Erythroblast (primary cell): Measurements from ENCODE around the gene GRAMD4.

Experiments
- GATA1 ChIP-seq: IDR thresholded peaks from 2 replicates; pipeline ENCODE4 v1.6.1; 2011; ENCODE audit warnings: low read depth, mild to moderate bottlenecking, control low read depth, low read length, moderate library complexity
- POLR2A ChIP-seq: IDR thresholded peaks from 2 replicates; pipeline ENCODE4 v1.6.1; 2011; ENCODE audit warnings: mild to moderate bottlenecking, low read length

DNA sequence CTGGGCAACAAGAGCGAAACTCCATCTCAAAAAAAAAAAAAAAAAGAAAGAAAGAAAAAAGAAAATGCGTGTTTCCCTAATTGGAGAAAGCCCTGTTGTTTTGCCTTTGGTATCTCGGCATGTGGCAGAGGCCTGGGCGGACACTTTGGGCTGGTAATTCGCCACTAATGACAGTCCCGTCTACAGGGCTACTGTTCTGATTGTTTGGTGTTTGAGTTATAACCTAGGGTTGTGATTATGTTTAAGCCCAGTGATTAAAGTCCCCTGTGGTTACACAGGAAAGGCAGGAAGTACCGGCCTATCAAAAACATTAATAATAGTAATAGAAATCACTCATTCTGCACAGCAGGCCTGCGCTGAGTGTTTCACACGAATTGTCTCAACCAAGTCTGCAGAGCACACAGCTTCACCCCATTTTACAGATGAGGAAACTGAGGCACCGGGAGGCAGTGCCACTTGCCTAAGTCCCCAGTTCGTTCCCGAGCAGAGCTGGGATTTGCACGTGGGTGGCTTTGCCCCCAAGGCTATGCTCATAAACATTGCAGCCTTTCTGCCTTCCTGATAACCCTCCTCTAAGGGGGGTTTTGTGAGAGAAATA lies 39.1 kb upstream of the GRAMD4 start:
- TF ChIP-seq POLR2A (no peak), GATA1 (no peak)
